Right atrium auricular region (tissue), 2 donors: ENCODE results near the gene PPP1R26. TPM values are rescaled to one million over a fixed set of nuclear protein-coding genes. Genes with fewer than 3 reads are reported as not detected.

Experiments
- DNase-seq: peaks from one replicate; pipeline ENCODE4 v3.0.0-alpha.2; 2019; ENCODE audit warnings: low spot score
- H3K27ac ChIP-seq, 2 donors: fragments of 200-600 bp; sonication (generic); 1 replicate in 1 of 2; 2 replicates in 1 of 2; pipeline ENCODE4 v1.5.1; 2016 to 2019
- H3K27me3 ChIP-seq, 2 donors: fragments of 200-600 bp; sonication (generic); one replicate each; pipeline versions ENCODE4 v1.5.1 to v1.6.0; 2017 to 2019
- H3K36me3 ChIP-seq: fragments of 200-600 bp; sonication (generic); one replicate; pipeline ENCODE4 v1.5.1; 2016
- H3K4me1 ChIP-seq, 2 donors: fragments of 200-600 bp; sonication (generic); one replicate each; pipeline versions ENCODE4 v1.5.1 to v1.6.0; 2017 to 2019
- H3K4me3 ChIP-seq, 2 donors: fragments of 200-600 bp; sonication (generic); 1 replicate in 1 of 2; 2 replicates in 1 of 2; pipeline ENCODE4 v1.5.1; 2017 to 2019; ENCODE audit warnings: mild to moderate bottlenecking in 1 of 2, moderate library complexity in 1 of 2
- H3K9me3 ChIP-seq, 2 donors: fragments of 200-600 bp; sonication (generic); one replicate each; pipeline ENCODE4 v1.5.1; 2019
- total RNA-seq, 2 donors: library from RNA; depleted of rRNA; stranded (reverse); fragments of >200 nt; gene quantifications; one replicate each; pipeline ENCODE4 v1.1.0, GENCODE V29; 2016
- TF ChIP-seq, protein P1 (sequence below), 2 donors: fragments of 200-600 bp; sonication (generic); IDR thresholded peaks; one replicate each; pipeline ENCODE4 v1.5.1; 2019; ENCODE audit warnings: antibody characterized with exemption in 2 of 2

The PPP1R26 gene
- total RNA-seq, 2 donors from 2014 or later: 17.4 to 18.7 TPM

- Histone ChIP-seq H3K4me1 (no peaks in the 10 kb centered on the region), H3K27me3 (no peaks in the 10 kb centered on the region), H3K36me3 (peaks cover 41% of the 10 kb centered on the region), H3K27ac (no peak overlapping the region), H3K4me3 (no peak overlapping the region), H3K9me3 (no peaks in the 10 kb centered on the region)
- DNase-seq: no peak
- TF ChIP-seq, protein P1, sequence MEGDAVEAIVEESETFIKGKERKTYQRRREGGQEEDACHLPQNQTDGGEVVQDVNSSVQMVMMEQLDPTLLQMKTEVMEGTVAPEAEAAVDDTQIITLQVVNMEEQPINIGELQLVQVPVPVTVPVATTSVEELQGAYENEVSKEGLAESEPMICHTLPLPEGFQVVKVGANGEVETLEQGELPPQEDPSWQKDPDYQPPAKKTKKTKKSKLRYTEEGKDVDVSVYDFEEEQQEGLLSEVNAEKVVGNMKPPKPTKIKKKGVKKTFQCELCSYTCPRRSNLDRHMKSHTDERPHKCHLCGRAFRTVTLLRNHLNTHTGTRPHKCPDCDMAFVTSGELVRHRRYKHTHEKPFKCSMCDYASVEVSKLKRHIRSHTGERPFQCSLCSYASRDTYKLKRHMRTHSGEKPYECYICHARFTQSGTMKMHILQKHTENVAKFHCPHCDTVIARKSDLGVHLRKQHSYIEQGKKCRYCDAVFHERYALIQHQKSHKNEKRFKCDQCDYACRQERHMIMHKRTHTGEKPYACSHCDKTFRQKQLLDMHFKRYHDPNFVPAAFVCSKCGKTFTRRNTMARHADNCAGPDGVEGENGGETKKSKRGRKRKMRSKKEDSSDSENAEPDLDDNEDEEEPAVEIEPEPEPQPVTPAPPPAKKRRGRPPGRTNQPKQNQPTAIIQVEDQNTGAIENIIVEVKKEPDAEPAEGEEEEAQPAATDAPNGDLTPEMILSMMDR (IDR thresholded peaks at IDR 0.05): no peak
These were observed 6.9 kb downstream of the PPP1R26 start for GRCh38 chr9:135486267-135487065.

DNA sequence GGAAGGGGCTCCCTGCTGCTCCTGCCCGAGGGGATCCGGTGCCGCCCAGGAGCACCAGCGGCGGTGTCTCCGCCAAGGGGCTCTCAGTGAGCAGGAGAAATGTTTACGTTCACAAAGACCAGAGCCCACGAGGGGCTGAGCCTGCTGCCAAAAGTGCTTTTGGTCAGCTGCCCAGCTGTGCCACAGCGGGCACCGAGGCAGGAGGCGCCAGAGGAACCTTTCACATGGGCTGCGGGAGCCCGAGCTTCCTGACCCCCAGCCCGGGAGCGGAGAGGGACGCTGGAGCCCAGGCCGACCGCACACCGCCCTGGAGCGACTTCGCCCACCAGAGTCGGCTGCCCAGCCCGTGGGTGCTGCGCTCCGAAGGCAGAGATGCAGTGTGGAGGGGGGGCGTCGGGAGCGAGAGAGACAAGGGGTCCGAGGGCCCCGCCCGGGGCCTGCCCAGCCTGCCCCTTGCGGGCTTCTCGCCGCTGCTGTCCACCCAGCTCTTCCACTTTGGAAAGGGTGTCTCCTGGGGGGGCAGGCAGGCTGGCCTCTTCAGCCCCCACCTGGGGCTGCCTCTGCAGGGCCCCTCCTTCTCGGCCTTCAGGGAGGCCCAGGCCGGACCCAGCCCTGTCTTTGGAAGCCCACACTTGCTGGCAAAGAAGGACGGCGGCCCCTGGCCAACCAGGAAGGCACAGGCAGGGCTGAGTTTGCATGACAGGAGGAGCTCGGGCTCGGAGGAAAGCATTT is 7.9 kb downstream of the PPP1R26 start:
- H3K4me3 ChIP-seq: no peak overlapping the region
- DNase-seq: no peak
- TF ChIP-seq, protein P1 (IDR thresholded peaks at IDR 0.05): no peak
- peaks cover 41% of the 10 kb centered on the region for H3K36me3 ChIP-seq
- H3K27me3 ChIP-seq: no peaks in the 10 kb centered on the region
- H3K9me3 ChIP-seq: no peaks in the 10 kb centered on the region
- H3K27ac ChIP-seq: no peak overlapping the region
- no peaks in the 10 kb centered on the region for H3K4me1 ChIP-seq

DNA sequence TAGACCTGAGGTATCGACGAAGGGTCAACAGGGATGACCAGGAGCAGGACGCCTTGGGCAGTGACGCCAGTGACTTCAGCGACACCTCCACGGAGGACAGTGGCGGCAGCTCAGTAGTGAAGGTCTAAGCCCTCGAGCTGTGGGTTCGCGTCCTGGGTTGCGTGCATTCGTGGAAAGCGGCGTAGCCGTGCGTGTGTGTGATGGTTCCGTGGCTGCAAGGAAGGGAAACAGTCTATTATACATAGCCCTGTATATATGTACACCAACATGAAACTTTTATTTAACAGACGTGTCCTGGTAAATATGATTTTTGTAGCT is 8.4 kb downstream of the PPP1R26 start:
- TF ChIP-seq, protein P1 (IDR thresholded peaks at IDR 0.05): no peak
- H3K9me3 ChIP-seq: no peaks in the 10 kb centered on the region
- H3K36me3 ChIP-seq: peaks cover 41% of the 10 kb centered on the region
- H3K27ac ChIP-seq: no peak overlapping the region
- H3K4me3 ChIP-seq: no peak overlapping the region
- DNase-seq: no peak
- H3K27me3 ChIP-seq: no peaks in the 10 kb centered on the region
- H3K4me1 ChIP-seq: no peaks in the 10 kb centered on the region

DNA sequence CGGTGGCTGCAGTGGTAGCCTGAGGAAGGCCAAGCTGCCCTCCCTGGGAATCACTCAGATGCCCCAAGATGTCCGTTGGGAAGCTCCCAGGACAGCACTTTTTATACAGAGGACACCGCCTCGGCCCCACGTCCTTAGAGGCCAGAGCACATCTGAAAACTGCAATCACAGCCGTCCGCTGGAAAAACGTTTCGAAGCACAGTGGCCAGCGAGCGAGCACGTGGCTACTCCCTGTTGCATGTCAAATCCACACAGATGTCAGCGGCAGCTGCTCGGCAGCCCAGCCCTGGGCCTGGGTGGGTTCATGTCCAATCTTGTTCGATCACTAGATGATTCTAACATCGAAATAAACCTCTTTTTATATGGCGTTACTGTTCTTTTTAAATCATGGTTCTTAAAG is 8.9 kb downstream of the PPP1R26 start:
- no peaks in the 10 kb centered on the region for H3K27me3 ChIP-seq
- H3K27ac ChIP-seq: no peak overlapping the region
- H3K9me3 ChIP-seq: no peaks in the 10 kb centered on the region
- H3K4me1 ChIP-seq: no peaks in the 10 kb centered on the region
- H3K4me3 ChIP-seq: no peak overlapping the region
- peaks cover 41% of the 10 kb centered on the region for H3K36me3 ChIP-seq
- TF ChIP-seq, protein P1 (IDR thresholded peaks at IDR 0.05): no peak
- no peak for DNase-seq

DNA sequence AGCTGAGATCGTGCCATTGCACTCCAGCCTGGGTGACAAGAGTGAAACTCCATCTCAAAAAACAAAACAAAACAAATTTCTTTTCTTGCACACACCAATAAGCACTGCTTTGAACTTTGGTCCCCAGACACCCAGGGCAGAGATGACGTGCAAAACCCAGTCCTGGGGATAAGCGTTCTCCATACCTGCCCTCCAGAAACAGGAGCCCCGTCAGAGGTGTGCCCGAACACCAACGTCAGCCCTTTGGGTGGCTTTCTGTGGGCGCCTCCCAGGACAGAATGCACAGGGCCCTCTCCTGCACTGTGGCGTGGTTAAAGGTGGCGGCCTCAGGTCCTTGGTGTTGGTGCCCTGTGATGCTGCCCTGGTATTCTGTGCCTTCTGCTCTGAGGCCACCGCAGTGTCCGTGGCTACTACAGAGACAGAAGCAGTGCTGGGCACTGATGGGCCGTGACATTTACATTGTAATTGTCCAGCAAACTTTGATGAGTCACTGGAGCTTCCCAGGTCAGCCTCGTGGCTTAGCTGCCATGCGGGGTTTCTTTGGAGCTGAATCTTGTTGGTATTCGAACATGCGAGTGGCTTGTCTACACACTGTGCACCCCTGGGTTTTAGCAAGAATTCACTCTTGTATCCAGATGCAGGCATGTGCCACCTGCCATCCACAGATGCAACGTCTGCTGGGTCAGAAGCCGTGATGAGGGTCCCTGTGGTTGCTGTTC is 9.8 kb downstream of the PPP1R26 start:
- no peak for DNase-seq
- Histone ChIP-seq H3K27me3 (no peaks in the 10 kb centered on the region), H3K27ac (no peak overlapping the region), H3K4me3 (no peak overlapping the region), H3K36me3 (peaks cover 36% of the 10 kb centered on the region), H3K4me1 (no peaks in the 10 kb centered on the region), H3K9me3 (no peaks in the 10 kb centered on the region)
- TF ChIP-seq, protein P1 (IDR thresholded peaks at IDR 0.05): no peak
